ENCODE measurements around the gene ANKMY1.

ANKMY1 gene

GRCh38 chr2:240578488-240578887 lies 20.7 kb upstream of the ANKMY1 start:
- no peak for DNase-seq

- DNase-seq, result no peak
These were observed 20.3 kb upstream of the ANKMY1 start for GRCh38 chr2:240578110-240578450.

- DNase-seq, result no peak
These were observed 19.7 kb upstream of the ANKMY1 start for GRCh38 chr2:240577281-240578109.

GRCh38 chr2:240576436-240577205 lies 18.8 kb upstream of the ANKMY1 start:
- DNase-seq, result no peak

- DNase-seq, result no peak
These were observed 18.2 kb upstream of the ANKMY1 start for GRCh38 chr2:240576036-240576435.

GRCh38 chr2:240575101-240575965 lies 17.5 kb upstream of the ANKMY1 start:
- DNase-seq, result no peak

- DNase-seq, result no peak
These were observed 16.8 kb upstream of the ANKMY1 start for GRCh38 chr2:240574386-240575100.

GRCh38 chr2:240573516-240574385 lies 16.0 kb upstream of the ANKMY1 start:
- DNase-seq, result no peak

GRCh38 chr2:240573071-240573515 lies 15.3 kb upstream of the ANKMY1 start:
- no peak for DNase-seq

- DNase-seq, result no peak
These were observed 14.6 kb upstream of the ANKMY1 start for GRCh38 chr2:240572141-240573031.

- no peak for DNase-seq
These were observed 13.7 kb upstream of the ANKMY1 start for GRCh38 chr2:240571314-240571973.

GRCh38 chr2:240570531-240571313 lies 12.9 kb upstream of the ANKMY1 start:
- no peak for DNase-seq

- DNase-seq, result no peak
These were observed 12.3 kb upstream of the ANKMY1 start for GRCh38 chr2:240569998-240570530.

- DNase-seq, result no peak
These were observed 11.8 kb upstream of the ANKMY1 start for GRCh38 chr2:240569523-240569997.

GRCh38 chr2:240568678-240569522 lies 11.1 kb upstream of the ANKMY1 start:
- DNase-seq, result peak; percentile 31

- peak; percentile 28 for DNase-seq
These were observed 10.3 kb upstream of the ANKMY1 start, which contains the start of gene RNPEPL1 for GRCh38 chr2:240567872-240568677. RNPEPL1 (plus strand) TSS chr2:240568484; CDS start chr2:240568587, 103 bp downstream.
